Measurements from ENCODE around the gene GOSR2.
"Not testable (repeated sequence)": the region's sequence is repeated elsewhere in the genome, so short reads cannot be mapped to it uniquely, and the experiment has no call there.

- not testable (repeated sequence) for TF ChIP-seq EZH2 (IDR thresholded peaks at IDR 0.05; ENCODE audit: low read depth); CTCF (conservative IDR thresholded peaks at IDR 0.05)
Observed at GRCh38 chr17:46921962-46922361, 998 bp upstream of the GOSR2 start.
